Neuronal stem cell (in vitro differentiated cells): ENCODE results near the gene ORC4.
"Not testable (repeated sequence)": the region's sequence is repeated elsewhere in the genome, so short reads cannot be mapped to it uniquely, and the experiment has no call there.

Experiments
- DNase-seq: peaks from one replicate; pipeline ENCODE4 v3.0.0-alpha.2; 2013; ENCODE audit warnings: low spot score
- H2AFZ ChIP-seq: one replicate; pipeline ENCODE4 v1.6.1; 2013; ENCODE audit warnings: mild to moderate bottlenecking, low read length, inconsistent platforms
- H2AK5ac ChIP-seq: 2 replicates; pipeline ENCODE4 v1.6.1; 2013; ENCODE audit warnings: low read depth, mild to moderate bottlenecking, inconsistent platforms, low read length, moderate library complexity, mixed read lengths
- H2BK120ac ChIP-seq: 2 replicates; pipeline ENCODE4 v1.6.1; 2013; ENCODE audit warnings: low read depth, mild to moderate bottlenecking, inconsistent platforms, low read length, moderate library complexity, mixed read lengths
- H2BK12ac ChIP-seq: one replicate; pipeline ENCODE4 v1.6.1; 2013; ENCODE audit warnings: low read length, inconsistent platforms
- H2BK15ac ChIP-seq: 2 replicates; pipeline ENCODE4 v1.6.1; 2013; ENCODE audit warnings: mild to moderate bottlenecking, low read length, inconsistent platforms, mixed read lengths
- H2BK5ac ChIP-seq: one replicate; pipeline ENCODE4 v1.6.1; 2013; ENCODE audit warnings: inconsistent platforms, mild to moderate bottlenecking, low read length, moderate library complexity
- H3K14ac ChIP-seq: one replicate; pipeline ENCODE4 v1.6.1; 2013; ENCODE audit warnings: low read length, inconsistent platforms
- H3K18ac ChIP-seq: 2 replicates; pipeline ENCODE4 v1.6.1; 2013; ENCODE audit warnings: low read length, inconsistent platforms
- H3K23ac ChIP-seq: 2 replicates; pipeline ENCODE4 v1.6.1; 2013; ENCODE audit warnings: low read depth, mild to moderate bottlenecking, mixed read lengths, low read length, inconsistent platforms; ENCODE audit not compliant: poor library complexity
- H3K27ac ChIP-seq: replicated peaks from 3 replicates; pipeline ENCODE4 v1.5.1; 2013; ENCODE audit warnings: low read length, inconsistent platforms
- H3K27me3 ChIP-seq, 3 experiments: 2 replicates each; pipeline ENCODE4 v1.6.1; 2013; ENCODE audit warnings: low read length in 3 of 3, mild to moderate bottlenecking in 2 of 3, inconsistent platforms in 1 of 3, low read depth in 1 of 3, mixed read lengths in 1 of 3, moderate library complexity in 1 of 3; ENCODE audit not compliant: control insufficient read depth in 3 of 3, insufficient read depth in 3 of 3
- H3K36me3 ChIP-seq, 2 donors: replicated peaks in 1 of 2; 2 replicates each; pipeline ENCODE4 v1.6.1; 2013; ENCODE audit warnings: low read length in 2 of 2; ENCODE audit not compliant: control insufficient read depth in 2 of 2, insufficient read depth in 2 of 2
- H3K4ac ChIP-seq: 2 replicates; pipeline ENCODE4 v1.6.1; 2013; ENCODE audit warnings: inconsistent platforms, mild to moderate bottlenecking, low read length, moderate library complexity
- H3K4me1 ChIP-seq, 2 donors: 1 replicate in 1 of 2; 2 replicates in 1 of 2; pipeline ENCODE4 v1.6.1; 2013; ENCODE audit warnings: low read length in 2 of 2, low read depth in 1 of 2; ENCODE audit not compliant: control insufficient read depth in 2 of 2, insufficient read depth in 1 of 2
- H3K4me2 ChIP-seq: one replicate; pipeline ENCODE4 v1.6.1; 2013; ENCODE audit warnings: mild to moderate bottlenecking, low read length, inconsistent platforms; ENCODE audit not compliant: insufficient read depth, poor library complexity, severe bottlenecking
- H3K4me3 ChIP-seq, 2 donors: 2 replicates each; pipeline ENCODE4 v1.5.1; 2013; ENCODE audit warnings: low read length in 2 of 2, mild to moderate bottlenecking in 2 of 2, inconsistent platforms in 1 of 2, moderate library complexity in 1 of 2
- H3K79me1 ChIP-seq: one replicate; pipeline ENCODE4 v1.6.1; 2013; ENCODE audit warnings: low read depth, mild to moderate bottlenecking, inconsistent platforms, low read length, moderate library complexity
- H3K9ac ChIP-seq: one replicate; pipeline ENCODE4 v1.6.1; 2013; ENCODE audit warnings: mild to moderate bottlenecking, low read depth, low read length, inconsistent platforms; ENCODE audit not compliant: poor library complexity
- H3K9me3 ChIP-seq, 2 donors: replicated peaks in 1 of 2; 2 replicates each; pipeline versions ENCODE3 to v1.6.1; 2013; ENCODE audit warnings: low read length in 2 of 2, mild to moderate bottlenecking in 2 of 2, inconsistent platforms in 1 of 2, low read depth in 1 of 2, mixed read lengths in 1 of 2, moderate library complexity in 1 of 2; ENCODE audit not compliant: control insufficient read depth in 2 of 2, insufficient read depth in 1 of 2
- H4K8ac ChIP-seq: one replicate; pipeline ENCODE4 v1.6.1; 2013; ENCODE audit warnings: low read depth, mild to moderate bottlenecking, inconsistent platforms, low read length, moderate library complexity
- H4K91ac ChIP-seq: one replicate; pipeline ENCODE4 v1.6.1; 2013; ENCODE audit warnings: low read length, low read depth, mild to moderate bottlenecking, inconsistent platforms; ENCODE audit not compliant: poor library complexity
- whole genome bisulfite sequencing, 2 donors: extraction: QIAGEN DNeasy Blood & Tissue Kit; methylation state at CpG; one replicate each; pipeline ENCODE4 v1.1.7; 2013; ENCODE audit warnings: missing lambda C conversion rate in 2 of 2, mixed read lengths in 1 of 2; ENCODE audit not compliant: insufficient read length in 2 of 2, insufficient replicate concordance in 1 of 2; ENCODE audit errors: extremely low coverage in 2 of 2; 5-methylcytosine and 5-hydroxymethylcytosine counted together

Gene ORC4

GRCh38 chr2:147994965-147995364 is 25.6 kb downstream of the ORC4 start:
- H4K8ac ChIP-seq, H3K18ac ChIP-seq, H2AK5ac ChIP-seq, H3K79me1 ChIP-seq, H3K27ac ChIP-seq, H3K27me3 ChIP-seq, DNase-seq, H3K4me1 ChIP-seq, H3K4me2 ChIP-seq, H2BK15ac ChIP-seq, H3K14ac ChIP-seq, H3K4me3 ChIP-seq, H2BK5ac ChIP-seq, H3K9ac ChIP-seq, H3K23ac ChIP-seq, H2BK120ac ChIP-seq, H3K4ac ChIP-seq, H2BK12ac ChIP-seq, H4K91ac ChIP-seq, H2AFZ ChIP-seq: not testable (repeated sequence)
- Histone ChIP-seq H3K9me3 (peaks cover 2 to 19% of the 10 kb centered on the region in 2 donors), H3K36me3 (peaks cover 8 to 21% of the 10 kb centered on the region in 2 donors)
- no CpG with 5 or more reads among the region's 7 CpGs for WGBS, 2 donors

GRCh38 chr2:147989809-147990403 is 30.6 kb downstream of the ORC4 start:
- Histone ChIP-seq H3K4me2 (no peak overlapping the region), H4K8ac (no peak overlapping the region), H3K79me1 (peaks cover 2% of the 10 kb centered on the region), H2BK15ac (no peak overlapping the region), H2AK5ac (no peak overlapping the region), H2BK120ac (no peak overlapping the region), H3K23ac (no peak overlapping the region), H3K4me3 (no peak overlapping the region), H2AFZ (no peak overlapping the region), H3K4me1 (no peaks in the 10 kb centered on the region), H3K36me3 (peaks cover 0 to under 1% of the 10 kb centered on the region in 2 donors), H3K9ac (no peak overlapping the region), H3K4ac (no peak overlapping the region), H2BK5ac (no peak overlapping the region), H3K18ac (no peak overlapping the region), H3K27ac (no peak overlapping the region), H2BK12ac (no peak overlapping the region), H4K91ac (no peak overlapping the region), H3K14ac (no peak overlapping the region), H3K27me3 (no peaks in the 10 kb centered on the region), H3K9me3 (peaks cover 0 to 1% of the 10 kb centered on the region in 2 donors)
- WGBS, 2 donors, result no CpG with 5 or more reads among the region's 4 CpGs
- DNase-seq, result no peak

DNA sequence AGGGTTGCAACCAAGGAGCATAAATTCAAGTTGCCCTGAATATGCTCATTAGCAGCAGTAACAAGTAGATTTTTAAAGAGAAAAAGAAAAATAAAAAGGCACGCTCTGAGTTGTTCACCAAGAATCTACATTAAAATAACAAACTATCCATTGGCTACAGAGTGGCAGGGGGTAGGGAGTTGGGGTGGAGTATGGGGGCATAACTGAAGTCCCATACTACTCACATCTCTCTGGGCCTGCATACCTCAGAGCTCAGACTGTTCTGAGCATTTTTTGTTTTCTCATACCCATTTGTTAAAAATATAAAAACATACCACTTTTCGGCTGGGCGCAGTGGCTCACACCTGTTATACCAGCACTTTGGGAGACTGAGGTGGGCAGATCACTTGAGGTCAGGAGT is 31.4 kb downstream of the ORC4 start:
- H3K79me1 ChIP-seq, result peaks cover 2% of the 10 kb centered on the region
- H2BK120ac ChIP-seq, result no peak overlapping the region
- no peak overlapping the region for H3K4ac ChIP-seq
- no peak overlapping the region for H3K14ac ChIP-seq
- no peak overlapping the region for H3K4me2 ChIP-seq
- no peak overlapping the region for H3K18ac ChIP-seq
- H2BK5ac ChIP-seq, result no peak overlapping the region
- no peaks in the 10 kb centered on the region for H3K27me3 ChIP-seq
- H3K4me1 ChIP-seq, result no peaks in the 10 kb centered on the region
- no CpG with 5 or more reads among the region's 3 CpGs for WGBS, 2 donors
- no peak overlapping the region for H4K8ac ChIP-seq
- DNase-seq, result no peak
- H3K9me3 ChIP-seq, result no peaks in the 10 kb centered on the region
- no peak overlapping the region for H2AK5ac ChIP-seq
- no peaks in the 10 kb centered on the region for H3K36me3 ChIP-seq
- H2BK15ac ChIP-seq, result no peak overlapping the region
- no peak overlapping the region for H2BK12ac ChIP-seq
- no peak overlapping the region for H3K27ac ChIP-seq
- no peak overlapping the region for H3K23ac ChIP-seq
- no peak overlapping the region for H4K91ac ChIP-seq
- no peak overlapping the region for H3K4me3 ChIP-seq
- no peak overlapping the region for H3K9ac ChIP-seq
- H2AFZ ChIP-seq, result no peak overlapping the region

- H3K4ac ChIP-seq, result no peak overlapping the region
- H4K91ac ChIP-seq, result no peak overlapping the region
- H2AFZ ChIP-seq, result no peak overlapping the region
- H3K23ac ChIP-seq, result no peak overlapping the region
- no peak overlapping the region for H2BK120ac ChIP-seq
- H3K4me1 ChIP-seq, result peaks cover 6% of the 10 kb centered on the region in 2 donors
- H2AK5ac ChIP-seq, result no peak overlapping the region
- no peak overlapping the region for H3K27ac ChIP-seq
- no peaks in the 10 kb centered on the region for H3K27me3 ChIP-seq
- peaks cover 2 to 21% of the 10 kb centered on the region in 2 donors for H3K9me3 ChIP-seq
- no peak for DNase-seq
- H4K8ac ChIP-seq, result no peak overlapping the region
- H3K79me1 ChIP-seq, result no peaks in the 10 kb centered on the region
- no peak overlapping the region for H3K4me3 ChIP-seq
- H3K9ac ChIP-seq, result no peak overlapping the region
- no peak overlapping the region for H3K14ac ChIP-seq
- H3K18ac ChIP-seq, result no peak overlapping the region
- no peak overlapping the region for H3K4me2 ChIP-seq
- no CpG with 5 or more reads among the region's 5 CpGs for WGBS, 2 donors
- no peak overlapping the region for H2BK12ac ChIP-seq
- H2BK15ac ChIP-seq, result no peak overlapping the region
- no peak overlapping the region for H2BK5ac ChIP-seq
- H3K36me3 ChIP-seq, result peaks cover 5 to 12% of the 10 kb centered on the region in 2 donors
Measured at GRCh38 chr2:147980940-147981528, 39.5 kb downstream of the ORC4 start.
